OCI-M2 (cell line): Measurements from ENCODE around the gene RNASE9.
"Not testable (repeated sequence)": the region's sequence is repeated elsewhere in the genome, so short reads cannot be mapped to it uniquely, and the experiment has no call there.

ENCODE experiments used
- DNase-seq: peaks from one replicate; lab custom pipeline; 2025; ENCODE audit not compliant: unreplicated experiment; lab: John Stamatoyannopoulos, UW

The RNASE9 gene

GRCh38 chr14:20524027-20524426 is 36.8 kb downstream of the RNASE9 start:
- DNase-seq = no peak

- no peak for DNase-seq
These were observed 38.5 kb downstream of the RNASE9 start for GRCh38 chr14:20522332-20522731.

- DNase-seq = no peak
These were observed 43.9 kb downstream of the RNASE9 start for GRCh38 chr14:20516921-20517320.

GRCh38 chr14:20515846-20516245 is 45.0 kb downstream of the RNASE9 start:
- DNase-seq = no peak

- DNase-seq = no peak
These were observed 48.5 kb downstream of the RNASE9 start for GRCh38 chr14:20512177-20512905.

GRCh38 chr14:20508367-20508766 is 52.5 kb downstream of the RNASE9 start:
- DNase-seq = no peak

- not testable (repeated sequence) for DNase-seq
These were observed 53.3 kb downstream of the RNASE9 start for GRCh38 chr14:20507537-20507936.

- DNase-seq = not testable (repeated sequence)
These were observed 54.1 kb downstream of the RNASE9 start for GRCh38 chr14:20506752-20507151.

- DNase-seq = not testable (repeated sequence)
These were observed 54.6 kb downstream of the RNASE9 start for GRCh38 chr14:20506276-20506675.
